Keratinocyte (primary cell): ENCODE data around the gene CTR9. TPM values are rescaled to one million over a fixed set of nuclear protein-coding genes. Genes with fewer than 3 reads are reported as not detected.

ENCODE experiments used
- DNase-seq: peaks from one replicate; pipeline ENCODE4 v3.0.0-alpha.2; 2011; ENCODE audit warnings: low read depth, missing footprints, low spot score
- FAIRE-seq: peaks from 2 replicates; lab custom pipeline; 2011; peaks lifted over from hg19 to GRCh38; lab: Jason Lieb, UNC
- H2AFZ ChIP-seq: 2 replicates; pipeline ENCODE4 v1.6.0; 2012; ENCODE audit warnings: low read length, control low read depth, inconsistent platforms; ENCODE audit not compliant: control insufficient read depth
- H3K27ac ChIP-seq: 2 replicates; pipeline ENCODE4 v1.5.1; 2011; ENCODE audit warnings: low read length; ENCODE audit not compliant: control insufficient read depth, insufficient read depth
- H3K27me3 ChIP-seq: 3 replicates; pipeline ENCODE4 v1.6.0; 2011; ENCODE audit warnings: low read length; ENCODE audit not compliant: control insufficient read depth, insufficient read depth; ENCODE audit errors: extremely low read depth
- H3K36me3 ChIP-seq, 2 experiments: 2 replicates in 1 of 2; 3 replicates in 1 of 2; pipeline ENCODE4 v1.5.1; 2011; ENCODE audit warnings: low read length in 2 of 2, mild to moderate bottlenecking in 1 of 2; ENCODE audit not compliant: control insufficient read depth in 2 of 2, insufficient read depth in 2 of 2; ENCODE audit errors: extremely low read depth in 1 of 2
- H3K4me1 ChIP-seq: 3 replicates; pipeline ENCODE4 v1.5.1; 2011; ENCODE audit warnings: low read length; ENCODE audit not compliant: control insufficient read depth, insufficient read depth; ENCODE audit errors: extremely low read depth
- H3K4me2 ChIP-seq: 3 replicates; pipeline ENCODE4 v1.6.0; 2011; ENCODE audit warnings: low read depth, low read length; ENCODE audit not compliant: control insufficient read depth, insufficient read depth; ENCODE audit errors: extremely low read depth
- H3K4me3 ChIP-seq, 3 experiments: fragments of 200-600 bp in 1 of 3; sonication (generic) in 1 of 3; 2 replicates in 2 of 3; 3 replicates in 1 of 3; pipeline ENCODE4 v1.5.1; 2011 to 2016; ENCODE audit warnings: low read length in 3 of 3, mild to moderate bottlenecking in 3 of 3, control low read depth in 2 of 3, inconsistent platforms in 1 of 3, low read depth in 1 of 3, mixed read lengths in 1 of 3, mixed run types in 1 of 3, moderate library complexity in 1 of 3; ENCODE audit not compliant: control insufficient read depth in 2 of 3, insufficient read depth in 2 of 3; ENCODE audit errors: extremely low read depth in 1 of 3
- H3K79me2 ChIP-seq: 2 replicates; pipeline ENCODE4 v1.6.0; 2012; ENCODE audit warnings: low read length; ENCODE audit not compliant: control insufficient read depth, insufficient read depth
- H3K9ac ChIP-seq: 3 replicates; pipeline ENCODE4 v1.6.0; 2011; ENCODE audit warnings: low read length; ENCODE audit not compliant: control insufficient read depth, insufficient read depth; ENCODE audit errors: extremely low read depth
- H3K9me1 ChIP-seq: 3 replicates; pipeline ENCODE4 v1.6.0; 2011; ENCODE audit warnings: low read length; ENCODE audit not compliant: control insufficient read depth, insufficient read depth; ENCODE audit errors: extremely low read depth
- H3K9me3 ChIP-seq: 2 replicates; pipeline ENCODE4 v1.5.1; 2012; ENCODE audit warnings: low read depth, low read length; ENCODE audit not compliant: control insufficient read depth
- H4K20me1 ChIP-seq: 3 replicates; pipeline ENCODE4 v1.6.0; 2011; ENCODE audit warnings: low read length; ENCODE audit not compliant: control insufficient read depth, insufficient read depth; ENCODE audit errors: extremely low read depth
- EZH2 ChIP-seq: IDR thresholded peaks from one replicate; pipeline ENCODE4 v1.6.1; 2012; ENCODE audit warnings: inconsistent platforms, mild to moderate bottlenecking, low read length, moderate library complexity
- dilution Hi-C: fragments of 300-500 bp; cut with MboI; formaldehyde crosslinking; loops from one replicate; pipeline ENCODE4 v1.7.0; 2020; ENCODE audit warnings: low sequenced_read_pairs; ENCODE audit not compliant: extremely low pct_ligation_motif_present
- polyA plus RNA-seq, 5 experiments: library from polyadenylated mRNA; depleted of rRNA in 3 of 5; stranded (reverse) in 3 of 5; stranded (forward) in 1 of 5; unstranded in 1 of 5; fragments of >200 nt; gene quantifications; 1 replicate in 1 of 5; 2 replicates in 3 of 5; 3 replicates in 1 of 5; pipeline versions ENCODE4 v1.2.1 to v1.2.3, GENCODE V29; 2011 to 2012; ENCODE audit warnings: missing spikeins in 2 of 5, low read depth in 1 of 5, low replicate concordance in 1 of 5
- TF ChIP-seq, protein P1 (sequence below), 3 experiments: IDR thresholded peaks in 1 of 3; conservative IDR thresholded peaks in 1 of 3; optimal IDR thresholded peaks in 1 of 3; 2 replicates in 2 of 3; 3 replicates in 1 of 3; pipeline versions ENCODE3 to v1.5.1; 2011; ENCODE audit warnings: low read length in 3 of 3, mild to moderate bottlenecking in 3 of 3, moderate library complexity in 2 of 3, control low read depth in 1 of 3, inconsistent platforms in 1 of 3; ENCODE audit not compliant: insufficient read depth in 2 of 3; ENCODE audit errors: extremely low read depth in 1 of 3

Gene CTR9
- polyA plus RNA-seq, 1 donor (not counting 4 experiments of a cell fraction or from before 2014, with no cell fraction given) = 21.8 TPM

DNA sequence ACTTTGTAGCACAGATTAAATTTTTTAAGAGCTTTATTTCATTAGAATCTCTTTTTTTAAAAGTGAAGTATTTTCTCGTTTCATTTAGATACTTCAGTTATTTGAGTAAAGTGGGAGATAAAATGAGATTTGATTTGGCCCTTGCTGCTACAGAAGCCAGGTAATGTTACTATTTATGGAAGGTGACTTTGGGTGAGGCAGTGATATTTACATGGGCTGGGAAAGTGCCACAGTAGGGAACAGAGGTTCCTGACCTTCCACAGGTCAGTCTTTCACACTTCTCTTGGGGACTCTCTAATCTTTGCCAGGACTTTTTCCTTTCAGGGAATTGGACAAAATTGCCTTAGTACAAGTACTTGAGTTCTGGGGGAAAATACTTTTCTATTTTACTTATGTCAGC, 20.4 kb downstream of the CTR9 start:
- H3K9me1 ChIP-seq = no peaks in the 10 kb centered on the region
- TF ChIP-seq EZH2 = no peak
- TF ChIP-seq, protein P1, sequence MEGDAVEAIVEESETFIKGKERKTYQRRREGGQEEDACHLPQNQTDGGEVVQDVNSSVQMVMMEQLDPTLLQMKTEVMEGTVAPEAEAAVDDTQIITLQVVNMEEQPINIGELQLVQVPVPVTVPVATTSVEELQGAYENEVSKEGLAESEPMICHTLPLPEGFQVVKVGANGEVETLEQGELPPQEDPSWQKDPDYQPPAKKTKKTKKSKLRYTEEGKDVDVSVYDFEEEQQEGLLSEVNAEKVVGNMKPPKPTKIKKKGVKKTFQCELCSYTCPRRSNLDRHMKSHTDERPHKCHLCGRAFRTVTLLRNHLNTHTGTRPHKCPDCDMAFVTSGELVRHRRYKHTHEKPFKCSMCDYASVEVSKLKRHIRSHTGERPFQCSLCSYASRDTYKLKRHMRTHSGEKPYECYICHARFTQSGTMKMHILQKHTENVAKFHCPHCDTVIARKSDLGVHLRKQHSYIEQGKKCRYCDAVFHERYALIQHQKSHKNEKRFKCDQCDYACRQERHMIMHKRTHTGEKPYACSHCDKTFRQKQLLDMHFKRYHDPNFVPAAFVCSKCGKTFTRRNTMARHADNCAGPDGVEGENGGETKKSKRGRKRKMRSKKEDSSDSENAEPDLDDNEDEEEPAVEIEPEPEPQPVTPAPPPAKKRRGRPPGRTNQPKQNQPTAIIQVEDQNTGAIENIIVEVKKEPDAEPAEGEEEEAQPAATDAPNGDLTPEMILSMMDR (optimal IDR thresholded peaks at IDR 0.05 in 1 of 3, IDR thresholded peaks at IDR 0.05 in 1 of 3, conservative IDR thresholded peaks at IDR 0.05 in 1 of 3; ENCODE audit: extremely low read depth in 1 of 3, insufficient read depth in 2 of 3, low read length in 3 of 3) = no peak
- H3K4me3 ChIP-seq = no peak overlapping the region
- no peaks in the 10 kb centered on the region for H3K79me2 ChIP-seq
- no peaks in the 10 kb centered on the region for H3K27me3 ChIP-seq
- dilution Hi-C loops = no loop called here
- H3K9me3 ChIP-seq = no peaks in the 10 kb centered on the region
- H4K20me1 ChIP-seq = no peaks in the 10 kb centered on the region
- no peaks in the 10 kb centered on the region for H3K4me1 ChIP-seq
- H3K4me2 ChIP-seq = no peak overlapping the region
- DNase-seq = no peak
- no peak overlapping the region for H2AFZ ChIP-seq
- no peak overlapping the region for H3K9ac ChIP-seq
- no peak overlapping the region for H3K27ac ChIP-seq
- peaks cover 7 to 36% of the 10 kb centered on the region in 2 experiments for H3K36me3 ChIP-seq
- FAIRE-seq = no peak

DNA sequence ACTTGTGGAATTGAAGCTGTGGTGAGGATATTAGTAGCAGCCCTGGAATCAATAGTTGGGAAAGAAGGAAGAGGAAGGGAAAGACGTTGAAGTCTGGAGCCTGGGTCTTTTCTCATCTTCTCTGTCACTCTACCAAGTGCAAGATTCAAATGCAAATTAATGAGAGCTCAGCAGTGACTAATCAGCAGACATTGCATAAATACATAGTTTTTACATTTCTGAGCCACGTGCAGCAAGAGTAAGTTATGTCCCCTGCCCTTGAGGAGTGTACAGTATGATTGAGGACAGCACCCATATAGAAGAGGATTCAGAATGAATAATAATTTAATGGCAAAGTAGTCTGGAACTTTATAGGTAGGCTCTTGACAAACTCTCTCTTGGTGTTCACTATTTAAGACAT, 23.8 kb downstream of the CTR9 start:
- no peak overlapping the region for H3K4me3 ChIP-seq
- no peak overlapping the region for H2AFZ ChIP-seq
- no peak for TF ChIP-seq EZH2
- TF ChIP-seq, protein P1 (optimal IDR thresholded peaks at IDR 0.05 in 1 of 3, IDR thresholded peaks at IDR 0.05 in 1 of 3, conservative IDR thresholded peaks at IDR 0.05 in 1 of 3; ENCODE audit: extremely low read depth in 1 of 3, insufficient read depth in 2 of 3, low read length in 3 of 3) = no peak
- no peaks in the 10 kb centered on the region for H3K9me1 ChIP-seq
- no peak for DNase-seq
- H3K9ac ChIP-seq = no peak overlapping the region
- no peaks in the 10 kb centered on the region for H4K20me1 ChIP-seq
- H3K9me3 ChIP-seq = no peaks in the 10 kb centered on the region
- no peak overlapping the region for H3K4me2 ChIP-seq
- no peaks in the 10 kb centered on the region for H3K4me1 ChIP-seq
- H3K79me2 ChIP-seq = no peaks in the 10 kb centered on the region
- FAIRE-seq = no peak
- peaks cover 12 to 39% of the 10 kb centered on the region in 2 experiments for H3K36me3 ChIP-seq
- dilution Hi-C loops = no loop called here
- H3K27ac ChIP-seq = no peak overlapping the region
- no peaks in the 10 kb centered on the region for H3K27me3 ChIP-seq
